OCI-LY7 (cell line): ENCODE data around the gene ASAP3. TPM values are rescaled to one million over a fixed set of nuclear protein-coding genes. Genes with fewer than 3 reads are reported as not detected.
A peak's percentile ranks its signal among the peaks of the same experiment; 100 is the strongest.

ENCODE experiments used
- BruUV-seq: library from RNA; stranded (reverse); fragments of 400-500 nt; replicated peaks from 2 replicates; lab custom pipeline; 2021; lab: Mats Ljungman, UMichigan
- CTCF ChIA-PET: fragments of 300-600 bp; sonication (Branson Sonifier 250); formaldehyde crosslinking; loops from one replicate; lab custom pipeline; 2022; ENCODE audit warnings: antibody characterized with exemption; ENCODE audit not compliant: unreplicated experiment; lab: Charles Lee
- POLR2A ChIA-PET: fragments of 300-600 bp; sonication (Branson Sonifier 250); formaldehyde crosslinking; loops from one replicate; lab custom pipeline; 2022; ENCODE audit warnings: antibody characterized with exemption; lab: Charles Lee
- DNase-seq: peaks from one replicate; pipeline ENCODE4 v3.0.0-alpha.2; 2015; ENCODE audit warnings: low spot score
- H2AFZ ChIP-seq: fragments of 200-600 bp; sonication (generic), shearing (Covaris generic); 2 replicates; pipeline ENCODE4 v1.6.1; 2014; ENCODE audit warnings: mild to moderate bottlenecking, antibody characterized with exemption, low read length, moderate library complexity
- H3K27ac ChIP-seq: fragments of 200-600 bp; sonication (generic); 2 replicates; pipeline ENCODE4 v1.5.1; 2014; ENCODE audit warnings: mixed run types, low read depth, mild to moderate bottlenecking, moderate library complexity, low read length, inconsistent platforms; ENCODE audit not compliant: poor library complexity, severe bottlenecking
- H3K36me3 ChIP-seq: fragments of 200-600 bp; sonication (generic); 2 replicates; pipeline ENCODE4 v1.6.1; 2014; ENCODE audit warnings: mild to moderate bottlenecking, antibody characterized with exemption, low read length, moderate library complexity, mixed read lengths; ENCODE audit not compliant: insufficient read depth
- H3K4me1 ChIP-seq: fragments of 200-600 bp; sonication (generic); 2 replicates; pipeline ENCODE4 v1.5.1; 2014; ENCODE audit warnings: mild to moderate bottlenecking, low read length; ENCODE audit not compliant: insufficient read depth, poor library complexity, severe bottlenecking
- H3K4me2 ChIP-seq: fragments of 200-600 bp; sonication (generic); 2 replicates; pipeline ENCODE4 v1.6.1; 2014; ENCODE audit warnings: mild to moderate bottlenecking, low read length
- H3K4me3 ChIP-seq: fragments of 200-600 bp; sonication (generic); 2 replicates; pipeline ENCODE4 v1.5.1; 2014; ENCODE audit warnings: mild to moderate bottlenecking, low read depth, low read length; ENCODE audit not compliant: poor library complexity, severe bottlenecking
- H3K79me2 ChIP-seq: fragments of 200-600 bp; sonication (generic); 2 replicates; pipeline ENCODE4 v1.6.1; 2016; ENCODE audit warnings: low read depth, mild to moderate bottlenecking, low read length, moderate library complexity, mixed read lengths; ENCODE audit not compliant: insufficient read depth
- H3K9me2 ChIP-seq: fragments of 200-600 bp; sonication (generic); 2 replicates; pipeline ENCODE4 v1.6.1; 2016; ENCODE audit warnings: mild to moderate bottlenecking, low read length, mixed read lengths; ENCODE audit not compliant: insufficient read depth
- H3K9me3 ChIP-seq: fragments of 200-600 bp; sonication (generic); 2 replicates; pipeline ENCODE4 v1.6.1; 2014; ENCODE audit warnings: mild to moderate bottlenecking, mixed run types, low read length, mixed read lengths
- H4K20me1 ChIP-seq: fragments of 200-600 bp; sonication (generic); 2 replicates; pipeline ENCODE4 v1.6.1; 2014; ENCODE audit warnings: mild to moderate bottlenecking, antibody characterized with exemption, low read length, moderate library complexity, mixed read lengths; ENCODE audit not compliant: insufficient read depth
- EZH2phosphoT487 ChIP-seq: fragments of 200-600 bp; sonication (generic); IDR thresholded peaks from 2 replicates; pipeline ENCODE4 v1.6.1; 2018; ENCODE audit warnings: low read depth, borderline replicate concordance, mild to moderate bottlenecking, mixed run types, antibody characterized with exemption, low read length, moderate library complexity, mixed read lengths
- intact Hi-C: fragments of 100-400 bp; cut with micrococcal nuclease; formaldehyde crosslinking; loops from one replicate; pipeline ENCODE4 v1.10.0; 2022; ENCODE audit not compliant: unreplicated experiment
- total RNA-seq, 2 experiments: library from RNA; depleted of rRNA in 1 of 2; stranded (reverse); fragments of >200 nt in 1 of 2; shearing (Covaris generic) in 1 of 2; gene quantifications; 2 replicates each; pipeline ENCODE4 v1.2.3, GENCODE V29; 2014 to 2022
- TF ChIP-seq, protein P1 (sequence below): fragments of 200-600 bp; sonication (generic); conservative IDR thresholded peaks from 2 replicates; pipeline ENCODE4 v1.5.1; 2014; ENCODE audit warnings: mild to moderate bottlenecking, antibody characterized with exemption, low read length, moderate library complexity, mixed read lengths

Gene ASAP3
- total RNA-seq, 2 experiments from 2014 or later, result 5.9 to 14.9 TPM

DNA sequence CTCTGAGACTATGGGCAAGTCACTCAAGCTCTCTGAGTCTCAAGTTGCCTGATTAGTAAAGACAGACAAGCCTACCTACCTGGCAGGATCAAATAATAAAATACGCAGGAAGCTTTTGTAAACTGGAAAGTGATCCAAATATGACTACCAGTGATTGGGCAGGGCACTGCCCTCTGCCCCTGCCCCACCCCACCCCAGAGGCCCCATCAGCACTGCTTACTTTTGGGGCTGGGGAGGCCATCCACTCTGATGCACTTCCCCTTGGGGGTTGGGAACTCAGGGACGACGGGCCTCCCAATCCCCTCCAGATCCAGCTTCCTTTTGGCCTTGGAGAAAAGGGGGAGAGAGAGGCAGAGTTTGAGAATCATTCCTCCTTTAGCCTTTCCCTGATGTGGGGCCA lies 40.2 kb upstream of the ASAP3 start:
- Histone ChIP-seq H3K9me3 (no peaks in the 10 kb centered on the region), H2AFZ (no peak overlapping the region), H3K79me2 (peaks cover 96% of the 10 kb centered on the region), H3K4me2 (peak overlapping the region; percentile 90), H3K4me1 (peaks cover 61% of the 10 kb centered on the region), H3K4me3 (peak overlapping the region; percentile 84), H3K27ac (peak overlapping the region; percentile 98), H3K9me2 (no peaks in the 10 kb centered on the region), H3K36me3 (peaks cover 98% of the 10 kb centered on the region), H4K20me1 (peaks cover 22% of the 10 kb centered on the region)
- intact Hi-C loops, result loop anchor here (2.0 to 10.0 kb wide), 2 partner anchors 39 to 1001 kb away; partner anchors contain the start of gene ASAP3
- TF ChIP-seq, protein P1, sequence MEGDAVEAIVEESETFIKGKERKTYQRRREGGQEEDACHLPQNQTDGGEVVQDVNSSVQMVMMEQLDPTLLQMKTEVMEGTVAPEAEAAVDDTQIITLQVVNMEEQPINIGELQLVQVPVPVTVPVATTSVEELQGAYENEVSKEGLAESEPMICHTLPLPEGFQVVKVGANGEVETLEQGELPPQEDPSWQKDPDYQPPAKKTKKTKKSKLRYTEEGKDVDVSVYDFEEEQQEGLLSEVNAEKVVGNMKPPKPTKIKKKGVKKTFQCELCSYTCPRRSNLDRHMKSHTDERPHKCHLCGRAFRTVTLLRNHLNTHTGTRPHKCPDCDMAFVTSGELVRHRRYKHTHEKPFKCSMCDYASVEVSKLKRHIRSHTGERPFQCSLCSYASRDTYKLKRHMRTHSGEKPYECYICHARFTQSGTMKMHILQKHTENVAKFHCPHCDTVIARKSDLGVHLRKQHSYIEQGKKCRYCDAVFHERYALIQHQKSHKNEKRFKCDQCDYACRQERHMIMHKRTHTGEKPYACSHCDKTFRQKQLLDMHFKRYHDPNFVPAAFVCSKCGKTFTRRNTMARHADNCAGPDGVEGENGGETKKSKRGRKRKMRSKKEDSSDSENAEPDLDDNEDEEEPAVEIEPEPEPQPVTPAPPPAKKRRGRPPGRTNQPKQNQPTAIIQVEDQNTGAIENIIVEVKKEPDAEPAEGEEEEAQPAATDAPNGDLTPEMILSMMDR, result no peak
- CTCF ChIA-PET, result interaction anchor here (0.9 to 2.0 kb wide), 2 partner anchors 8 to 15 kb away, joined by 3 to 7 read pairs; no protein-coding TSS in a partner anchor
- BruUV-seq, result no TSS peak
- no peak for DNase-seq
- POLR2A ChIA-PET, result interaction anchor here (0.6 to 3.2 kb wide), 9 partner anchors 10 to 109 kb away, joined by 3 to 18 read pairs (median 5); no protein-coding TSS in a partner anchor

DNA sequence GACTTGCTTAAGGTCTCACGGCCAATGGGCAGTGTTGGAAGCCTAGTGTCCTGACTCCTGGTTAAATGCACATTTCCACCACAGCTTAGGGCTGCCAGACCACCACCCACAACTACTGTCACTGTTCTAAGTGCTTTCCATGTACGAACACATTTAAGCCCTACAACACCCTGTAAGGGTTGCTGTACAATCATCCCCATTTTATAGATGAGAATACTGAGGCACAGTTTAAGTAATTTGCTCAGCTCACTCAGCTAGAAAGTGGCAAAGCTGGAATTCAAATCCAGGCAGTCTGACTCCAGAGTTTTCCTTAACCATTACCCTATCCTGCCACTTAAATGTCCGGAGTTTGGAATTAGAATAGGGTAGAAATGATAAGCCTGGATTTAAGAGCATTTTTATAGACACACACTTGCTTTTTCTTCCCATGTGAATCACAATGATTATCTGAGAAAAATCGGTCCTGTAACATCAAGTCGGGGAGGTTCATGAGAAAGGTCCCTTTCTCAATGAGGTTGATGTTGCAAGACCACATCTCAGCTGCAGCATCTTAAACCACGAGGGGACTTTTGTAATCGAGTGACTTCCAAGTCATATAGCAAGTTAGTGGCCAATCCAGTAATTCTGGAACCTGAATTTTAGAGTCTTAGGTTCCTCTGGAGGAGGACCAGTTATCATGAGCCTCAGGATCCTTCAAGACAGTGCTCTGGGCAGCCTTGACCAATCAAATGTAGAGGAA lies 38.4 kb upstream of the ASAP3 start:
- H4K20me1 ChIP-seq, result peaks cover 29% of the 10 kb centered on the region
- H3K4me1 ChIP-seq, result peaks cover 51% of the 10 kb centered on the region
- ChIA-PET POLR2A (interaction anchor here (0.6 kb wide), 1 partner anchor 260 kb away, joined by 3 read pairs; no protein-coding TSS in a partner anchor), CTCF (no interaction called here)
- H3K4me3 ChIP-seq, result no peak overlapping the region
- intact Hi-C loops, result loop anchor here (10.0 kb wide), 1 partner anchor 1002 kb away; no protein-coding TSS in a partner anchor
- no peaks in the 10 kb centered on the region for H3K9me2 ChIP-seq
- peaks cover 97% of the 10 kb centered on the region for H3K36me3 ChIP-seq
- TF ChIP-seq, protein P1, result no peak
- TF ChIP-seq EZH2phosphoT487, result no peak
- peaks cover 85% of the 10 kb centered on the region for H3K79me2 ChIP-seq
- H2AFZ ChIP-seq, result no peak overlapping the region
- H3K4me2 ChIP-seq, result no peak overlapping the region
- peak overlapping the region; percentile 98 for H3K27ac ChIP-seq
- no peak for DNase-seq
- BruUV-seq, result no TSS peak
- no peaks in the 10 kb centered on the region for H3K9me3 ChIP-seq

DNA sequence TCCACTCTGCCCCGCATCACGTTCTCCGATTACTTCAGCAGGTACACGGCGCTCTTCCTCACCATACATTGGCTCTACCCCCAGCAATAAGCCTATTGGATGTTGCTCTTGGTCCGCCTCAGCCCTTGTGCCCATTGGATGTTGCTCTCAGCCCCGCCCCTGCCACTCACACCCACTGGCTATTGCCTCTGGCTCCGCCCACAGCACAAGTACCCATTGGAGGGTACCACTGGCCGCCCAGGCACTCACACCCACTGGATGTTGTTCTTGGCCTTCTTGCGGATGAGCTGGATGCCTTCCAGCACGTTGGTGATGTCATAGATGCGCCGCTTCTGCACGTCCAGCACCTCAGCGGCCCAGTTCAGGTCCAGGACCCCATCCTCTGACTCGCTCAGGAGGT lies 37.6 kb upstream of the ASAP3 start:
- intact Hi-C loops, result loop anchor here (10.0 kb wide), 1 partner anchor 1003 kb away; no protein-coding TSS in a partner anchor
- H3K4me3 ChIP-seq, result no peak overlapping the region
- no peaks in the 10 kb centered on the region for H3K9me3 ChIP-seq
- H4K20me1 ChIP-seq, result peaks cover 36% of the 10 kb centered on the region
- TF ChIP-seq, protein P1, result no peak
- no peak for TF ChIP-seq EZH2phosphoT487
- no TSS peak for BruUV-seq
- H3K36me3 ChIP-seq, result peaks cover 97% of the 10 kb centered on the region
- H3K27ac ChIP-seq, result no peak overlapping the region
- ChIA-PET POLR2A (no interaction called here), CTCF (no interaction called here)
- no peak overlapping the region for H2AFZ ChIP-seq
- H3K79me2 ChIP-seq, result peaks cover 83% of the 10 kb centered on the region
- H3K4me1 ChIP-seq, result peaks cover 43% of the 10 kb centered on the region
- peak; percentile 46 for DNase-seq
- no peaks in the 10 kb centered on the region for H3K9me2 ChIP-seq
- no peak overlapping the region for H3K4me2 ChIP-seq
